ENCODE results near the gene MEX3D. TPM values are rescaled to one million over a fixed set of nuclear protein-coding genes. Genes with fewer than 3 reads are reported as not detected.
"Not testable (repeated sequence)": the region's sequence is repeated elsewhere in the genome, so short reads cannot be mapped to it uniquely, and the experiment has no call there.

Gene MEX3D
- total RNA-seq, 1 donor from 2014 or later = 25.3 TPM

- TF ChIP-seq CTCF (IDR thresholded peaks at IDR 0.05) = no peak
- Histone ChIP-seq H3K4me1 (no peaks in the 10 kb centered on the region), H3K4me3 (no peak overlapping the region), H3K27me3 (no peaks in the 10 kb centered on the region), H3K9me3 (no peaks in the 10 kb centered on the region), H3K36me3 (no peaks in the 10 kb centered on the region), H3K27ac (no peak overlapping the region)
- DNase-seq = no peak
- ATAC-seq = no peak
- intact Hi-C loops (cut with DNase I) = no loop called here
Observed at GRCh38 chr19:1553415-1553814, 14.7 kb downstream of the MEX3D start.

- no peaks in the 10 kb centered on the region for H3K9me3 ChIP-seq
- H3K27ac ChIP-seq = no peak overlapping the region
- H3K4me1 ChIP-seq = no peaks in the 10 kb centered on the region
- no peak overlapping the region for H3K4me3 ChIP-seq
- intact Hi-C loops (cut with DNase I) = no loop called here
- H3K27me3 ChIP-seq = no peaks in the 10 kb centered on the region
- ATAC-seq = no peak
- no peaks in the 10 kb centered on the region for H3K36me3 ChIP-seq
- TF ChIP-seq CTCF (IDR thresholded peaks at IDR 0.05) = no peak
- no peak for DNase-seq
Observed at GRCh38 chr19:1551068-1552040, 16.8 kb downstream of the MEX3D start.

GRCh38 chr19:1549332-1549945 is 18.7 kb downstream of the MEX3D start:
- Histone ChIP-seq H3K36me3 (no peaks in the 10 kb centered on the region), H3K4me1 (peaks cover 4% of the 10 kb centered on the region), H3K9me3 (no peaks in the 10 kb centered on the region), H3K27me3 (no peaks in the 10 kb centered on the region), H3K4me3 (no peak overlapping the region), H3K27ac (no peak overlapping the region)
- DNase-seq = no peak
- TF ChIP-seq CTCF (IDR thresholded peaks at IDR 0.05) = no peak
- intact Hi-C loops (cut with DNase I) = loop anchor here (10.0 kb wide), 2 partner anchors 125 to 215 kb away; no protein-coding TSS in a partner anchor
- no peak for ATAC-seq

- Histone ChIP-seq H3K27ac (no peak overlapping the region), H3K27me3 (peaks cover 12% of the 10 kb centered on the region), H3K9me3 (no peaks in the 10 kb centered on the region), H3K4me3 (no peak overlapping the region), H3K4me1 (no peaks in the 10 kb centered on the region), H3K36me3 (no peaks in the 10 kb centered on the region)
- TF ChIP-seq CTCF (IDR thresholded peaks at IDR 0.05) = no peak
- intact Hi-C loops (cut with DNase I) = loop anchor here (10.0 kb wide), 2 partner anchors 134 to 224 kb away; no protein-coding TSS in a partner anchor
- DNase-seq = no peak
- no peak for ATAC-seq
Observed at GRCh38 chr19:1540365-1540925, 27.7 kb downstream of the MEX3D start.

GRCh38 chr19:1539749-1540148 is 28.4 kb downstream of the MEX3D start:
- intact Hi-C loops (cut with DNase I) = loop anchor here (10.0 kb wide), 2 partner anchors 135 to 225 kb away; no protein-coding TSS in a partner anchor
- H3K27ac ChIP-seq, H3K4me1 ChIP-seq, DNase-seq, H3K4me3 ChIP-seq, H3K36me3 ChIP-seq, H3K9me3 ChIP-seq, ATAC-seq: not testable (repeated sequence)
- peaks cover 12% of the 10 kb centered on the region for H3K27me3 ChIP-seq

- Histone ChIP-seq H3K27ac (no peak overlapping the region), H3K36me3 (no peaks in the 10 kb centered on the region), H3K27me3 (peaks cover 12% of the 10 kb centered on the region), H3K4me1 (no peaks in the 10 kb centered on the region), H3K4me3 (no peak overlapping the region), H3K9me3 (no peaks in the 10 kb centered on the region)
- DNase-seq = no peak
- no peak for ATAC-seq
- no peak for TF ChIP-seq CTCF (IDR thresholded peaks at IDR 0.05)
- intact Hi-C loops (cut with DNase I) = no loop called here
Observed at GRCh38 chr19:1538978-1539377, 29.1 kb downstream of the MEX3D start.

- H3K36me3 ChIP-seq; ATAC-seq; intact Hi-C loops (cut with DNase I): not testable (repeated sequence)
Observed at GRCh38 chr19:1535699-1536098, 32.4 kb downstream of the MEX3D start.

More at GRCh38 chr19:1535699-1536098, 32.4 kb downstream of the MEX3D start:
- H3K27me3 ChIP-seq = peaks cover 30% of the 10 kb centered on the region
- H3K9me3 ChIP-seq, DNase-seq, H3K4me3 ChIP-seq, H3K4me1 ChIP-seq, H3K27ac ChIP-seq: not testable (repeated sequence)

Data from upper lobe of right lung (tissue), 1 donor.